Stomach (tissue), 4 donors: ENCODE measurements around the gene NECAB3.

ENCODE experiments used
- EP300 ChIP-seq: sonication (generic); formaldehyde crosslinking; IDR thresholded peaks from one replicate; pipeline ENCODE4 v1.6.1; 2017; ENCODE audit warnings: antibody characterized with exemption
- POLR2A ChIP-seq, 4 donors: fragments of 450-650 bp; IDR thresholded peaks; one replicate each; pipeline ENCODE4 v1.6.1; 2016; ENCODE audit warnings: antibody characterized with exemption in 4 of 4, control low read depth in 2 of 4, mild to moderate bottlenecking in 1 of 4, moderate library complexity in 1 of 4
- POLR2AphosphoS5 ChIP-seq, 3 donors: sonication (generic); formaldehyde crosslinking; IDR thresholded peaks; one replicate each; pipeline ENCODE4 v1.6.1; 2016; ENCODE audit warnings: antibody characterized with exemption in 3 of 3
- TF ChIP-seq, protein P1 (sequence below), 7 experiments: fragments of 450-650 bp in 4 of 7; fragments of 200-600 bp in 3 of 7; sonication (generic) in 3 of 7; IDR thresholded peaks; one replicate each; pipeline ENCODE4 v1.5.1; 2016 to 2019; ENCODE audit warnings: antibody characterized with exemption in 7 of 7, control low read depth in 2 of 7, mild to moderate bottlenecking in 1 of 7

DNA sequence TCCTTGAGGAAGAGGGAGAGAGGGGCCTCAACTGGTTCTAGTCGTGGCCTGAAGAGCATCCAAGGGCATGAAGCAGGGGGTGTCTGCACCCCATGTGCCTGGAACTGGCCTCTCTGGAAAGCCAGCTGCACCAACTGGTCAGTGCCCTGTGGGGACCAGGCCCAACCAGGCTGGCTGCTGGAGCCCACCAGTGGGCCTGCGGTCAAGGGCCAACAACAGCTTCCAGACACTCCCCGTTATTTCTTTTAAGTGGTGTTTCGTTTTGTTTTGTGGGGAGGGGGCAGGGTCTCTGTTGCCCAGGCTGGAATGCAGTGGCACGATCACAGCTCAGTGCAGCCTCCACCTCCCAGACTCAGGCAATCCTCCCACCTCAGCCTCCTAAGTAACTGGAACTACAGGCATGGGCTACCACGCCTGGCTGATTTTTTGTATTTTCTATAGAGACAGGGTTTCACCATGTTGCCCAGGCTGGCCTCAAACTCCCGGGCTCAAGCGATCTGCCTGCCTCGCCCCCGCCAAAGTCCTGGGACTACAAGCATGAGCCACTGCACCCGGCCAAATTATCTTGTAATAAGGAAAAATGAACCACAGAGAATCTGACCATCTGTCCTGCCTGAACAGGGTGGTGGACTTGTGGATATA is 24.0 kb downstream of the NECAB3 start:
- no peak for TF ChIP-seq POLR2A (IDR thresholded peaks at IDR 0.05)
- TF ChIP-seq, protein P1, sequence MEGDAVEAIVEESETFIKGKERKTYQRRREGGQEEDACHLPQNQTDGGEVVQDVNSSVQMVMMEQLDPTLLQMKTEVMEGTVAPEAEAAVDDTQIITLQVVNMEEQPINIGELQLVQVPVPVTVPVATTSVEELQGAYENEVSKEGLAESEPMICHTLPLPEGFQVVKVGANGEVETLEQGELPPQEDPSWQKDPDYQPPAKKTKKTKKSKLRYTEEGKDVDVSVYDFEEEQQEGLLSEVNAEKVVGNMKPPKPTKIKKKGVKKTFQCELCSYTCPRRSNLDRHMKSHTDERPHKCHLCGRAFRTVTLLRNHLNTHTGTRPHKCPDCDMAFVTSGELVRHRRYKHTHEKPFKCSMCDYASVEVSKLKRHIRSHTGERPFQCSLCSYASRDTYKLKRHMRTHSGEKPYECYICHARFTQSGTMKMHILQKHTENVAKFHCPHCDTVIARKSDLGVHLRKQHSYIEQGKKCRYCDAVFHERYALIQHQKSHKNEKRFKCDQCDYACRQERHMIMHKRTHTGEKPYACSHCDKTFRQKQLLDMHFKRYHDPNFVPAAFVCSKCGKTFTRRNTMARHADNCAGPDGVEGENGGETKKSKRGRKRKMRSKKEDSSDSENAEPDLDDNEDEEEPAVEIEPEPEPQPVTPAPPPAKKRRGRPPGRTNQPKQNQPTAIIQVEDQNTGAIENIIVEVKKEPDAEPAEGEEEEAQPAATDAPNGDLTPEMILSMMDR (IDR thresholded peaks at IDR 0.05): no peak
- TF ChIP-seq POLR2AphosphoS5 (IDR thresholded peaks at IDR 0.05): no peak
- no peak for TF ChIP-seq EP300
